ENCODE measurements around the gene NOC3L.

NOC3L gene

DNA sequence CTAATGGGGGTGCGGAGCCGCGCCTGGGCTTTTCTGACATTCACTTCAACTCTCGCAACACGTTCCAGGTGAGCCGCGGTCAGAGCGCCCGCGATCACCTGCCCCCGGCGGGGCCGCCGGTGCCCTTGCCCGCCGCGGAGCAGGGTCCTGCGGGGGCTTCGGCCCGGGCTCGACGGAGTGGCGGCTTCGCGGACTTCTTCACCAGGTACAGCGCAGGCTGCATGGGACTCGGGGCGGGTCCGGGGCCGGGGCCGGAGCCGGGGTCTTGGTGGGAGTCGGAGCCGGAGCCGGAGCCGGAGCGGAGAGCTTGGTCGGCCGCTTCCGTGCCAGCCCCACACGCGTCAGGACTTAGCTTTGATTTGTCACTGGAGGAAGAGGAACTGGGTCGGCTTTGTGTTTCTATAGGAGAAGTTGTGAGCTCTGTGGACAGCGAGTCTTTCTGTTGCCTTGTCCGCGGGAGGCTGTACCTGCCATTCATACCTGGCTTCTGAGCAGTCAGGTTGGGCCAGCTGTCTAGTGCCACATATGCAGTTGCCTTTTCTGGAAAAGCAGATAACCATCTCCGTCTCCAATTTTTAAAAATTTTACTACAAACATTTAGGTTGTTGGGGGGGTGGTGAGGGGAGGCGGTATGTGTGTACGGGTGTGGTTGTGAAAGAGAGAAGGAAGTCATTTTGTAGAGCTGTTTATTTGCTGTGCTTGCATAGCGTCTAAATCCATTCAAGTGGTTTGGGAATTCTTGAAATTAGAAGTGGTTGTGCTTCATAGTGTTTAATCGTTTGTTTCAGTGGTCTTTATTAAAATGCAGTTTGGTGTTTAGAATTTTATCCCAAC lies 40.9 kb upstream of the NOC3L start:
- Histone ChIP-seq H3K27me3 (ENCODE audit: control insufficient read depth, low read length) (peaks cover 16% of the 10 kb centered on the region), H3K4me2 (ENCODE audit: low read length) (peak overlapping the region; percentile 72), H3K9me3 (ENCODE audit: control insufficient read depth, insufficient read depth, low read length) (no peaks in the 10 kb centered on the region), H3K36me3 (ENCODE audit: control insufficient read depth, low read length) (no peaks in the 10 kb centered on the region), H3K79me2 (ENCODE audit: control insufficient read depth, low read length) (peaks cover 44% of the 10 kb centered on the region), H4K20me1 (ENCODE audit: control insufficient read depth, insufficient read depth, low read depth, low read length) (no peaks in the 10 kb centered on the region), H3F3A (ENCODE audit: control insufficient read depth, insufficient read depth) (peaks cover 4% of the 10 kb centered on the region; the same call in 1 of the 2 replicates), H3K9me2 (replicated peaks; ENCODE audit: control insufficient read depth, low read length) (no peaks in the 10 kb centered on the region), H3K4me1 (ENCODE audit: control insufficient read depth, low read length) (peaks cover 11% of the 10 kb centered on the region), H3K4me3 (ENCODE audit: low read length) (peak overlapping the region; percentile 82), H3K27ac (ENCODE audit: low read depth, low read length) (peak overlapping the region; percentile 38)
- TF ChIP-seq EZH2phosphoT487 (IDR thresholded peaks at IDR 0.05; ENCODE audit: borderline replicate concordance, low read length): no peak

DNA sequence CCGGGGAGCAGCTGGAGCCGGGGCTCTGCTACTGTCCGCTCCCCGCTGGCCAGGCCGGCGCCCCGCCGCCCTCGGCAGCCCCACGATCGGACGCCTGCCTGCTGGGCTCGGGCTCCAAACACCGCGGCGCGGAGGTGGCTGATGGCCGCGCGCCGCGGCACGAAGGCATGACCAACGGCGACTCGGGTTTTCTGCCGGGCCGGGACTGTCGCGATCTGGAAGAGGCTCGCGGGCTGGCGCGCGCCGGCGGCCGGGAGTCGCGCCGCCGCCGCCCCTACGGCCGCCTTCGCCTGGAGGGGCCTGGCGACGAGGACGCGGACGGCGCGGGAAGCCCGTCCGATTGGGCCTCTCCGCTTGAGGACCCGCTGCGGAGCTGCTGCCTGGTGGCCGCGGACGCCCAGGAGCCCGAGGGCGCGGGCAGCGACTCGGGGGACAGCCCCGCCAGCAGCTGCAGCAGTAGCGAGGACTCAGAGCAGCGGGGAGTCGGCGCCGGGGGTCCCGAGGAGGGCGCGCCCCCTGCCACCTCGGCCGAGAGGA lies 40.2 kb upstream of the NOC3L start:
- Histone ChIP-seq H4K20me1 (ENCODE audit: control insufficient read depth, insufficient read depth, low read depth, low read length) (no peaks in the 10 kb centered on the region), H3K27ac (ENCODE audit: low read depth, low read length) (peak overlapping the region; percentile 38), H3K4me1 (ENCODE audit: control insufficient read depth, low read length) (peaks cover 11% of the 10 kb centered on the region), H3K79me2 (ENCODE audit: control insufficient read depth, low read length) (peaks cover 40% of the 10 kb centered on the region), H3K36me3 (ENCODE audit: control insufficient read depth, low read length) (no peaks in the 10 kb centered on the region), H3K9me3 (ENCODE audit: control insufficient read depth, insufficient read depth, low read length) (no peaks in the 10 kb centered on the region), H3K4me3 (ENCODE audit: low read length) (peak overlapping the region; percentile 82), H3F3A (ENCODE audit: control insufficient read depth, insufficient read depth) (peaks cover 4% of the 10 kb centered on the region; the same call in 1 of the 2 replicates), H3K9me2 (replicated peaks; ENCODE audit: control insufficient read depth, low read length) (no peaks in the 10 kb centered on the region), H3K27me3 (ENCODE audit: control insufficient read depth, low read length) (peaks cover 20% of the 10 kb centered on the region), H3K4me2 (ENCODE audit: low read length) (peak overlapping the region; percentile 72)
- TF ChIP-seq CTCF (IDR thresholded peaks at IDR 0.05; ENCODE audit: low read depth, low read length, poor library complexity, severe bottlenecking) (no peak), EZH2phosphoT487 (IDR thresholded peaks at IDR 0.05; ENCODE audit: borderline replicate concordance, low read length) (no peak; the same call in 1 of the 2 replicates)

DNA sequence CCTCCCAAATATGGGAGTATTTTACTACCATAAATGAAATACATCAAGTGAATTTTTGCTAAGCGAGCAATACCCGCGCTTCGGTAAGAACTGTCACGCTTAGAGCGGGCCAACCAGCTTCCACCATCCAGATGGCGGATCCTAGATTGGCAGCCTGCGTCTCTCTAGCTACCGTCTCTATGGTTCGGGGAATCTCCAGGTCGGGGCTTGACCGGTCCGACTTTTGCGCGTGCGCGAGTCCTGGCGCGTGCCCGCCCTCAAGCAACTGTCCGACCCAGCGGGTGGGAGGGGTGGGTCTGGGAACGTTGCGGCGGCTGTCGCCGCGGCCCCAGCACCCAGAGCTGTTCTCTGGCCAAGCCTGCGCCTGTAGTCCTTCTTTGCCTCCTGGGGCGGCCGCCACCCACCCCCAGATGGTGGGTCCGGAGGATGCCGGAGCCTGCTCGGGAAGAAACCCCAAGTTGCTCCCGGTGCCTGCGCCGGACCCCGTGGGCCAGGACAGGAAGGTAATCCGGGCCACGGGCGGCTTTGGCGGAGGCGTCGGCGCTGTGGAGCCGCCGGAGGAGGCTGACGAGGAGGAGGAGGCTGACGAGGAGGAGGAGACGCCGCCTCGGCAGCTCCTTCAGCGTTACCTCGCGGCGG lies 39.6 kb upstream of the NOC3L start, which contains the start of gene TBC1D12:
TBC1D12 (plus strand) TSS at position 338 of the 639 bp plus-strand sequence; CDS start at position 411, 73 bp downstream.
- Histone ChIP-seq H3K4me3 (ENCODE audit: low read length) (peak within 1 kb of the TSS; percentile 82), H3K4me1 (ENCODE audit: control insufficient read depth, low read length) (peaks cover 11% of the 10 kb centered on the region), H3K9me2 (replicated peaks; ENCODE audit: control insufficient read depth, low read length) (no peaks in the 10 kb centered on the region), H3K27ac (ENCODE audit: low read depth, low read length) (peak within 1 kb of the TSS; percentile 38), H4K20me1 (ENCODE audit: control insufficient read depth, insufficient read depth, low read depth, low read length) (no peaks in the 10 kb centered on the region), H3K9me3 (ENCODE audit: control insufficient read depth, insufficient read depth, low read length) (no peaks in the 10 kb centered on the region), H3F3A (ENCODE audit: control insufficient read depth, insufficient read depth) (peaks cover 4% of the 10 kb centered on the region; the same call in 1 of the 2 replicates), H3K27me3 (ENCODE audit: control insufficient read depth, low read length) (peaks cover 20% of the 10 kb centered on the region), H3K79me2 (ENCODE audit: control insufficient read depth, low read length) (peaks cover 35% of the 10 kb centered on the region), H3K4me2 (ENCODE audit: low read length) (peak within 1 kb of the TSS; percentile 72), H3K36me3 (ENCODE audit: control insufficient read depth, low read length) (no peaks in the 10 kb centered on the region)
- TF ChIP-seq EZH2phosphoT487 (IDR thresholded peaks at IDR 0.05; ENCODE audit: borderline replicate concordance, low read length): no peak
- TF ChIP-seq CTCF (IDR thresholded peaks at IDR 0.05; ENCODE audit: low read depth, low read length, poor library complexity, severe bottlenecking): no peak
